NCI-H748 treated with DMSO at 0.1 percent for 48 hours (cell line): ENCODE data around the gene GLCE.

Experiments used
- DNase-seq: peaks from one replicate; lab custom pipeline; 2025; lab: John Stamatoyannopoulos, UW

Gene GLCE

GRCh38 chr15:69209661-69210060, 49.2 kb downstream of the GLCE start:
- no peak for DNase-seq

- no peak for DNase-seq
Measured at GRCh38 chr15:69210574-69210973, 50.1 kb downstream of the GLCE start.

- no peak for DNase-seq
Measured at GRCh38 chr15:69213786-69214185, 53.4 kb downstream of the GLCE start.

- DNase-seq, result no peak
Measured at GRCh38 chr15:69215314-69216035, 55.0 kb downstream of the GLCE start.

- DNase-seq, result no peak
Measured at GRCh38 chr15:69217381-69217780, 56.9 kb downstream of the GLCE start.

- DNase-seq, result no peak
Measured at GRCh38 chr15:69219690-69220089, 59.3 kb downstream of the GLCE start.

- DNase-seq, result no peak
Measured at GRCh38 chr15:69222002-69222474, 61.6 kb downstream of the GLCE start.

GRCh38 chr15:69223083-69223813, 62.8 kb downstream of the GLCE start:
- DNase-seq, result no peak

GRCh38 chr15:69224383-69224782, 63.9 kb downstream of the GLCE start:
- no peak for DNase-seq

- DNase-seq, result peak; percentile 0
Measured at GRCh38 chr15:69225355-69226022, 65.1 kb downstream of the GLCE start.

GRCh38 chr15:69226023-69226355, 65.6 kb downstream of the GLCE start:
- DNase-seq, result no peak

GRCh38 chr15:69232144-69232543, 71.7 kb downstream of the GLCE start:
- no peak for DNase-seq

- no peak for DNase-seq
Measured at GRCh38 chr15:69232765-69233164, 72.3 kb downstream of the GLCE start.

GRCh38 chr15:69234676-69235075, 74.2 kb downstream of the GLCE start:
- no peak for DNase-seq

- DNase-seq, result no peak
Measured at GRCh38 chr15:69236505-69236904, 76.1 kb downstream of the GLCE start.

GRCh38 chr15:69237718-69238117, 77.3 kb downstream of the GLCE start:
- no peak for DNase-seq

- no peak for DNase-seq
Measured at GRCh38 chr15:69244798-69245197, 84.4 kb downstream of the GLCE start.

- no peak for DNase-seq
Measured at GRCh38 chr15:69253156-69253555, 92.7 kb downstream of the GLCE start.

GRCh38 chr15:69265347-69265955, 105.0 kb downstream of the GLCE start:
- no peak for DNase-seq

GRCh38 chr15:69271217-69271616, 110.8 kb downstream of the GLCE start:
- DNase-seq, result no peak

GRCh38 chr15:69272139-69272538, 111.7 kb downstream of the GLCE start:
- DNase-seq, result no peak

- no peak for DNase-seq
Measured at GRCh38 chr15:69272891-69273290, 112.5 kb downstream of the GLCE start.
